CD4-positive, alpha-beta T cell (primary cell): Measurements from ENCODE around the gene SORCS2. TPM values are rescaled to one million over a fixed set of nuclear protein-coding genes. Genes with fewer than 3 reads are reported as not detected.

Experiments used
- ATAC-seq: fragments of 200-7000 bp; cut with Tn5 transposase; one replicate; pipeline ENCODE4 v1.10.0; 2022; ENCODE audit warnings: mild to moderate bottlenecking; ENCODE audit not compliant: poor library complexity
- CTCF ChIA-PET: fragments of 350-600 bp; sonication (Branson Sonifier 250); formaldehyde crosslinking; loops from one replicate; lab custom pipeline; 2021; ENCODE audit warnings: antibody characterized with exemption, inconsistent platforms; lab: Charles Lee
- POLR2A ChIA-PET: fragments of 350-600 bp; sonication (Branson Sonifier 250); formaldehyde crosslinking; loops from one replicate; lab custom pipeline; 2021; ENCODE audit warnings: antibody characterized with exemption, inconsistent platforms; lab: Charles Lee
- DNase-seq, 14 experiments: peaks; one replicate each; pipeline ENCODE4 v3.0.0-alpha.2; 2013 to 2020; ENCODE audit warnings: mixed read lengths in 2 of 14
- H3K27ac ChIP-seq, 2 donors: one replicate each; pipeline versions ENCODE4 v1.5.1 to v1.7.0; 2013; ENCODE audit warnings: low read length in 2 of 2, low read depth in 1 of 2, mild to moderate bottlenecking in 1 of 2
- H3K27me3 ChIP-seq, 2 experiments: 1 replicate in 1 of 2; 2 replicates in 1 of 2; pipeline versions ENCODE4 v1.6.1 to v1.7.0; 2013; ENCODE audit warnings: low read length in 2 of 2, control low read depth in 1 of 2, mild to moderate bottlenecking in 1 of 2, moderate library complexity in 1 of 2; ENCODE audit not compliant: insufficient read depth in 2 of 2, control insufficient read depth in 1 of 2
- H3K36me3 ChIP-seq: one replicate; pipeline ENCODE4 v1.6.1; 2013; ENCODE audit warnings: low read length, control low read depth; ENCODE audit not compliant: insufficient read depth
- H3K4me1 ChIP-seq: one replicate; pipeline ENCODE4 v1.6.1; 2013; ENCODE audit warnings: low read length, control low read depth; ENCODE audit not compliant: insufficient read depth
- H3K4me3 ChIP-seq: one replicate; pipeline ENCODE4 v1.5.1; 2013; ENCODE audit warnings: mild to moderate bottlenecking, low read length, moderate library complexity
- H3K9me3 ChIP-seq, 2 experiments: 1 replicate in 1 of 2; 2 replicates in 1 of 2; pipeline versions ENCODE4 v1.6.1 to v1.7.0; 2013; ENCODE audit warnings: low read length in 2 of 2, mild to moderate bottlenecking in 2 of 2, control low read depth in 1 of 2, moderate library complexity in 1 of 2; ENCODE audit not compliant: control insufficient read depth in 1 of 2, insufficient read depth in 1 of 2
- H3K27ac Mint-ChIP-seq: one replicate; pipeline ENCODE4 v1.8.0; 2020; ENCODE audit warnings: mixed read lengths
- H3K27me3 Mint-ChIP-seq: one replicate; pipeline ENCODE4 v1.8.0; 2021; ENCODE audit warnings: mixed read lengths
- H3K36me3 Mint-ChIP-seq: one replicate; pipeline ENCODE4 v1.8.0; 2021; ENCODE audit warnings: low read depth, mixed read lengths
- H3K4me1 Mint-ChIP-seq: one replicate; pipeline ENCODE4 v1.8.0; 2021; ENCODE audit warnings: low read depth, mixed read lengths
- H3K4me3 Mint-ChIP-seq: one replicate; pipeline ENCODE4 v1.8.0; 2020; ENCODE audit warnings: mild to moderate bottlenecking, mixed read lengths
- H3K9me3 Mint-ChIP-seq: one replicate; pipeline ENCODE4 v1.8.0; 2020; ENCODE audit warnings: mixed read lengths
- intact Hi-C, 2 experiments: fragments of 100-400 bp; cut with DNase I in 1 of 2; cut with micrococcal nuclease in 1 of 2; formaldehyde crosslinking; loops; one replicate each; pipeline versions ENCODE4 v1.15.1 to v1.9.0; 2023 to 2025; cut with DNase I, micrococcal nuclease
- total RNA-seq, 174 experiments: library from RNA in 2 of 174; stranded (reverse) in 2 of 174; gene quantifications; one replicate each; pipeline ENCODE4 v1.2.3 and lab custom pipeline; 2021 to 2026
- TF ChIP-seq, protein P1 (sequence below): fragments of 200-600 bp; IDR thresholded peaks from one replicate; pipeline ENCODE4 v1.8.0; 2022; ENCODE audit warnings: antibody characterized with exemption, mild to moderate bottlenecking

Gene SORCS2
- total RNA-seq, 2 experiments from 2014 or later: not detected

DNA sequence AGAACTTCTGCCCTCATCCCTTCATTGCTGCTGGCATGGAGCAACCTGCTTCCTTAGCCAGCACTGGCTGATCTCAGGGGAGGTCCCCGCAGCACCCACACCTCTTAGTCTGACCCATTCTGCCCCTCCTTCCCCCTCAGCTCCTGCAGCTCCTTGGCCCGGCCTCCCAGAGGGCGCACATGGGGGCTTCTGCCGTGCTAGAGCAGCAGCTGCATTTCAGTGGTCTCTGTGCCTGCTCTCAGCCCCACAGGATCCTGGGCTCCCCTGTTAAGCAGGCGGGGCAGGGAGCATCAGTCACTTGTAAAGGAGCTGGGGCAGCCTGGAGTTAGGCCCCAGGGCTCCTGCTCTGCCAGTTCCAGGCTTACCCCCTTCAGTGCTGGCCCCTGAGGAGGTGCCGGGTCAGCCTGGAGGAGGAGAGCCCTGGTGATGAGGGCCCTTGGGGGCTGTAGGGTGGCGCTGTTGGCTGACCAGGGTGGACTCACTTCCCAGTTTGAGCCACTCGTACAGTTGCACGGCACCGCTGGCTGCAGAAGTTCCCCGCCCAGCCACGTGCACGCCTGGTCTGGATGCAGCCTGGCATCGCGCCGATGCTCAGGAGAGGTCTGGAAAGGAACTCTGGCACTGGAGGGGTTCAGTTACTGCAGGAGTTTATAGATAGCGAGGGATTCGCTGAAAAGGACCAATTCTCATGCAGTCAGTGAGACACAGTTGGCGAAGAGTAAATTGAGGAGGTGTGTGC, 327.5 kb downstream of the SORCS2 start:
- H3K27ac Mint-ChIP-seq: no peak overlapping the region
- peaks cover 44% of the 10 kb centered on the region for H3K27me3 Mint-ChIP-seq
- ChIA-PET CTCF (no interaction called here), POLR2A (no interaction called here)
- no peak for DNase-seq
- no peak for ATAC-seq
- intact Hi-C loops: no loop called here
- no peak overlapping the region for H3K27ac ChIP-seq
- H3K9me3 ChIP-seq: peaks cover 0 to 19% of the 10 kb centered on the region in 2 experiments
- no peaks in the 10 kb centered on the region for H3K4me1 Mint-ChIP-seq
- H3K36me3 ChIP-seq: no peaks in the 10 kb centered on the region
- peaks cover 16% of the 10 kb centered on the region for H3K4me1 ChIP-seq
- H3K9me3 Mint-ChIP-seq: no peaks in the 10 kb centered on the region
- TF ChIP-seq, protein P1, sequence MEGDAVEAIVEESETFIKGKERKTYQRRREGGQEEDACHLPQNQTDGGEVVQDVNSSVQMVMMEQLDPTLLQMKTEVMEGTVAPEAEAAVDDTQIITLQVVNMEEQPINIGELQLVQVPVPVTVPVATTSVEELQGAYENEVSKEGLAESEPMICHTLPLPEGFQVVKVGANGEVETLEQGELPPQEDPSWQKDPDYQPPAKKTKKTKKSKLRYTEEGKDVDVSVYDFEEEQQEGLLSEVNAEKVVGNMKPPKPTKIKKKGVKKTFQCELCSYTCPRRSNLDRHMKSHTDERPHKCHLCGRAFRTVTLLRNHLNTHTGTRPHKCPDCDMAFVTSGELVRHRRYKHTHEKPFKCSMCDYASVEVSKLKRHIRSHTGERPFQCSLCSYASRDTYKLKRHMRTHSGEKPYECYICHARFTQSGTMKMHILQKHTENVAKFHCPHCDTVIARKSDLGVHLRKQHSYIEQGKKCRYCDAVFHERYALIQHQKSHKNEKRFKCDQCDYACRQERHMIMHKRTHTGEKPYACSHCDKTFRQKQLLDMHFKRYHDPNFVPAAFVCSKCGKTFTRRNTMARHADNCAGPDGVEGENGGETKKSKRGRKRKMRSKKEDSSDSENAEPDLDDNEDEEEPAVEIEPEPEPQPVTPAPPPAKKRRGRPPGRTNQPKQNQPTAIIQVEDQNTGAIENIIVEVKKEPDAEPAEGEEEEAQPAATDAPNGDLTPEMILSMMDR: no peak
- H3K27me3 ChIP-seq: peaks cover 6 to 11% of the 10 kb centered on the region in 2 experiments
- H3K4me3 ChIP-seq: no peak overlapping the region
- H3K4me3 Mint-ChIP-seq: no peak overlapping the region
- no peaks in the 10 kb centered on the region for H3K36me3 Mint-ChIP-seq

DNA sequence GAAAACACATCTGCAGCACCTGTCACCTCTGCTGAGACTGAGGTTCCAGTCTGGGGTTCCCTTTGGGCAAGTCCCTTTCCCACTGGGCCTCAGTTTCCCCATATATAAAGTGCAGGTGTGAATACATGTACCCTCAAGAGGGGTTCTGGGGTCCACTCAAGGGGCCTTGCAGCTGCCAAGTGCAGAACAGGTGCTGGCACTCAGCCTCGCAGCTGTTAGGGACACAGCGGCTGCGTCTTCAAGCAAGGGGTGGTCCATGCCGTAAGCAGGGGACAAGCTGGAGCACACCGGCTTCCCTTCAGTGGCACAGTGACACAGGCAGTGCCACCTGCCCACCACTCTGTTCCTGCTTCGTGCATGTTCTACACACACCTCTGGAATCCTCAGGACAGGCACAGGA, 329.3 kb downstream of the SORCS2 start:
- H3K9me3 ChIP-seq: peaks cover 0 to 13% of the 10 kb centered on the region in 2 experiments
- POLR2A ChIA-PET: no interaction called here
- H3K27ac ChIP-seq: no peak overlapping the region
- intact Hi-C loops: no loop called here
- DNase-seq (no peak), ATAC-seq (no peak)
- CTCF ChIA-PET: no interaction called here
- H3K9me3 Mint-ChIP-seq: no peaks in the 10 kb centered on the region
- H3K27me3 ChIP-seq: peaks cover 9 to 11% of the 10 kb centered on the region in 2 experiments
- no peak overlapping the region for H3K27ac Mint-ChIP-seq
- H3K27me3 Mint-ChIP-seq: peaks cover 63% of the 10 kb centered on the region
- no peak overlapping the region for H3K4me3 Mint-ChIP-seq
- TF ChIP-seq, protein P1: no peak
- no peak overlapping the region for H3K4me3 ChIP-seq
- no peaks in the 10 kb centered on the region for H3K4me1 Mint-ChIP-seq
- H3K36me3 ChIP-seq: no peaks in the 10 kb centered on the region
- H3K36me3 Mint-ChIP-seq: no peaks in the 10 kb centered on the region
- H3K4me1 ChIP-seq: peaks cover 16% of the 10 kb centered on the region

DNA sequence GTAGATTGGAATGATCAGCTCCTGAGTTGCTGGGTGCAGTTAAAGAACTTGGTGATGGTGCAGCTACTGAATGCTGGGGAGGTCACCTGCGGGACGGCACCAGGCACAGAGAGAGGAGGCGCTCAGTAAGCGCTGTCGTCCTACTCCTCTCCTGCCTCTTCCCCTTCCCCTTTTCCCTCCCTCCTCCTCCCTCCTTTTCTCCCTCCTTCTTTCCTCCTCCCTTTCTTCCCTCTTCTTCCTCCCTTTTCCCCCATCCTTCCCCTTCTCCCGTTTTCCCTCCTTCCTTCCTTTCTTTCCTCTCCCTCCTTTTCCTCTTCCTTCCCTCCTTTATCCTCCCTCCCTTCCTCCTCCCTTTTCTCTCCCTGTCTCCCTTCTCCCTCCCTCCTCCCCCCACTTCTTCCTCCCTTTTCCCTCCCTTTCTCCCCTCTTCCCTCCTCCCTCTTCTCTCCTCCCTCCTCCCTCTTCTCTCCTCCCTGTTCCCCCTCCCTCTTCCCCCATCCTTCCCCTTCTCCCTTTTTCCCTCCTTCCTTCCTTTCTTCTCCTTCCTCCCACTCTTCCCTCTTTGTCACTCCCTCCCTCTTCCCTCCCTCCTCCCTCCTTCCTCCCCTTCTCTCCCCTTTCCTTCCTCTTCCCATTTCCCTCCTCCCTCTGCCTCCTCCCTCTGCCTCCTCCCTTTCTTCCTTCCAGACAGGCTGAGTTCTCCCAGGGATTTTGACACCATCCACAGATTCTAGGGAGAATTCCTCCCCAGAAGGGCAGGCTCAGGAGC, 330.3 kb downstream of the SORCS2 start:
- Histone ChIP-seq H3K27me3 (peaks cover 11 to 13% of the 10 kb centered on the region in 2 experiments), H3K4me1 (peaks cover 16% of the 10 kb centered on the region), H3K36me3 (no peaks in the 10 kb centered on the region), H3K4me3 (no peak overlapping the region), H3K9me3 (peaks cover 0 to 13% of the 10 kb centered on the region in 2 experiments), H3K27ac (no peak overlapping the region)
- ChIA-PET CTCF (no interaction called here), POLR2A (no interaction called here)
- no peak overlapping the region for H3K4me3 Mint-ChIP-seq
- peaks cover 65% of the 10 kb centered on the region for H3K27me3 Mint-ChIP-seq
- ATAC-seq (no peak), DNase-seq (no peak)
- intact Hi-C loops: no loop called here
- no peak overlapping the region for H3K27ac Mint-ChIP-seq
- H3K36me3 Mint-ChIP-seq: no peaks in the 10 kb centered on the region
- TF ChIP-seq, protein P1: no peak
- H3K4me1 Mint-ChIP-seq: no peaks in the 10 kb centered on the region
- H3K9me3 Mint-ChIP-seq: no peaks in the 10 kb centered on the region
